ELF-1 (cell line): Measurements from ENCODE around the gene ACOX3.
"Not testable (repeated sequence)": the region's sequence is repeated elsewhere in the genome, so short reads cannot be mapped to it uniquely, and the experiment has no call there.

Experiments
- DNase-seq: peaks from one replicate; pipeline ENCODE4 v3.0.0-alpha.2; 2016; ENCODE audit warnings: low read depth, low spot score

The ACOX3 gene

DNA sequence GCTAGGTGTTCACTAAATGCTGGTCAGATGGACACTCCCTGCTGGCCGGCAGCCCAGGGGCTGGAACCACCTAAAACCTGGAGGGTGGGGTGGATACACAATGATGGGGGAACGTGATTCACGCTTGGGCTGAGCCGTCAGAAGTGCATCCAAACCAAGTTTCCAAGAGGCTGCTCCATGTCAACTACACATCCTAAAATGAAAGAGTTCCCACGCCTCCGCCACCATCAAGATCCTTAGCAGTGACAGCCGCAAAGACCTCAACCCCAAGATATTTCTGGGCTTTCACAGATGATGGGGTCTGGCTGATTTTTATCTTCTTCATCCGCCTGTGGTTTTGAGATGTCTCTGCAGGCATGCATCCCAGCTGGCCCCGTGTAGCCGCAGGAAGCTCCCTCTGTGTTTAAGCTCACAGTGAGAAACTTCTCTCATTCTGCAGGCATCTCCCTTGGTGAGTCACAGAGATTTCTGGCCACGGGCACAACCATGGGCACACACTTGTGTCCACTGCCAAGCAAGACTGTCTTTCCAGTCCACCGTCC is 86.5 kb downstream of the ACOX3 start:
- DNase-seq: no peak

DNA sequence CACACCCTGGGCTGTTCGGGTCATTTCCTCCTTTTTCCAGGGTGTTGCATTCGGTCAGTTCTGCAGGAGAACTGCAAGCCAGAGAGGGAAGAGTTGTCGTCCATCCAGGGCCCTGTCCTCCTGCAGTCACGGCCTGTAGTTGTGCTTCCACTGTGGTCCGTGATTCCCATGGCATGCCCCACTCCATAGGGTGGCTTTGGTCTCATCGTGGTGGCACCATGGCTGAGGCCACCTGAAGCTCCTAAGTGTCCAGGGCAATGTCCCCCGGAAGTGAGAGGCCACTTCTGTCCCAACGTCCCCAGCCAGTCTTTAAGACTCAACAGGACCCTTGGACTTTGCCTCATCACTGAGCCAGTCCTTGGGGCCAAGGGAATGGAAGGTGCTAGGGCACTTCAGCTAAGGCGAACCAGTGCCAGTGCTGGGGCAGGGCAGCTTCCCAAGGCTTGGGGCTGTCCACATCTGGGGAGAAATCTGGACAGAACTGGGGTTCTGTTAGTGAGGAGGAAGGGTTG is 87.3 kb downstream of the ACOX3 start:
- no peak for DNase-seq

DNA sequence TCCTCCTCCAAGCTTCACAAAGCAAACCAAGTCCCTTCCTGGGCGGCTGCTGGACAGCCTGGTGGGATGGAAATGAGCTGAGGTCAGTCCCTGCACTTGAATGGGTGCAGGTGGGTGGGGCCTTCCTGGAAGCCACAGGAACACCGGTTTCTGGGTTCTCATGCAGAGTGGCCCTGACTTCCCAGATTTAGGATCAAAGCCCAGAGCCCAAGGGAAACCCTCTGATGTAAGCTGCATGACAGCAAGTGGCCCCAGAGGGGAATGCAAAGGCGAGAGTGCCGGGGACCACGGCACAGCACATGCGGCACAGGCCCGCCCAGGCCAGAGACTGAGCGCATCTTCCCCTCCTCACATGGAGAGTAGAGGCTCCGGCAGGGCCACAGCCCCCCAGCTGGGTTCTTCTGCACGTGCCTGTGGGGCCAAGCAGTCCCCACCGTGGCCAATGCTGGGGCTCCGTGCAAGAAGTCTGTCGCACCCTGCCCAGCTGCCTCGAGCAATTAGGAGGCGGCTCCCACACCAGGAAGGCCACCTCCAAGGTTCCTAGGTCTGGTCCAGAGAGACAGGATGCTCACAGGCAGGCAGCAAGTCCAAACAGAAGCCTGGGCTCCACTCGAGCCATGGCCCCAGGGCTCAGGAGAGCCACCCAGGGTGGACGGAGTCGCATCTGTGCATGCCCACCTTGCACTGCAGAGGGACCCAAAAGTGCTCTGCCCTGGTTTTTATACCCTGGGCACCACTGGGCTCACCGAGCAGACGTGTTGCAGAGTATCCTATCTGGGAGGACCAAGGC is 88.0 kb downstream of the ACOX3 start:
- no peak for DNase-seq

DNA sequence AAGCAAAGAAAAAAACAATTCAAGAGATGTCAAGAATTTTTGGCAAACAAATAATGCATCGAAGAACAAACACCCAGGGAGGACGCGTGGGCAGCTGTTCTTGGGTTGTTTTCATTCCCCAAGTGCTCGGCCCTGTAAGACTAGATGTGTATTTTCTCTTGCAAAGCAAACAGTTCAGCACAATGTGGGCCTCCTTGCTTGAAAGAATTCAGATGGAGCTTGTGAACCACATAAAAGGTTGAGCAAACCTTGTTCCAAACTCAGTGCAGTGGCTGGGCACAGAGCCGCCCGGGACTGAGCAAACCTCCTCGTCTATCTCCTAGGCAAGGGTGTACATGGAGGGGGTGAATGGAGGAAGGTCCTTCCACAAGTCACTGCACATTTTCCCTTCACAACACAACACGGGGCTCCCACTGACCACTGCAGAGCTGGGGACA is 88.6 kb downstream of the ACOX3 start:
- DNase-seq: no peak

DNA sequence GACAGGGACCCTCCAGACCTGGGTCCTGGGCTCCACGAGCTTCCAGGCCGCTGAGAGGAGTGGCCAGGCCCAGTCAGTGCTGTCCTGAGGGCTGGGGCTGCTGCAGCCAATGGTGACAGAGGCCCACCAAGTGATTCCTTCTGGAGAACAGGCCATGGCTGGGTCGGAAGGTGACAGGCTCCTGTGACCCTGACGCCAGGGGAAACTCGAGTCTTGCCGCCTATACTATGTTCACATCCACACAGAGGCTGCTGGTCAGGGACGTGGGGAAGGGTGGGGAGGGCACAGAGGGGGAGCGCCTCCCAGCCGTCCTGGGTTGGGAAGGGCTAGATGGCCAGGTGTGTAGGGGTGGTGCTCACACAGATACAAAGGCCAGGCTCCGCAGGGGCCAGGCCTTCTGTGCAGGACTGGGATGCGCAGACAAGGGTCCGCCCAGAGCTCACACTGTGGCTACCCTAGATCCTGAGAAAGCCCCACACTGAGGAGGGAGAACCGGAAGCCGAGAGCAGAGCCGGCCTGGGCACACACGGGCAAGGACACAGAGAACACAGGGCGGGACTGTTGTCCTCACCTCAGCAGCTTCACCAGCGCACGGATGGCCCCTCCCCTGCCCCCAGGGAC is 89.6 kb downstream of the ACOX3 start:
- DNase-seq: no peak

DNA sequence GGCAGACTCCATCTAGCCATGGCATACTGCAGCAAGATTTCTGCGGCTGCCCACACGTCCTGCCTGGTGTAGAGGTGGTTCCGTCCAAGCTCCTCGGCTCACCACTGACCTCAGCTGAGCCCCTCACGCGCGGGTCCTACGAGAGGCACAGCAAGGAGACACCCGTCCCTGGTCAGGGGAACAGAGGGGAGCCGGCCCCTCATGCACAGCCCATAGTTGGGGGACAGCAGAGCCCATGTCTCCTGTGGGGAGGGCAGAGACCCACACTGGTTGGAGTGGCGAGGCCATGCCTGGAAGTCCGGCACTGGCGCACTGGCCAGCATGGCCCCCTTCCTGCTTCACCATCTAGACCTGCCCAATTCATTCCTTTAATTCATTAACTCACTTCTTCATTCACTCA is 90.2 kb downstream of the ACOX3 start:
- DNase-seq: no peak

DNA sequence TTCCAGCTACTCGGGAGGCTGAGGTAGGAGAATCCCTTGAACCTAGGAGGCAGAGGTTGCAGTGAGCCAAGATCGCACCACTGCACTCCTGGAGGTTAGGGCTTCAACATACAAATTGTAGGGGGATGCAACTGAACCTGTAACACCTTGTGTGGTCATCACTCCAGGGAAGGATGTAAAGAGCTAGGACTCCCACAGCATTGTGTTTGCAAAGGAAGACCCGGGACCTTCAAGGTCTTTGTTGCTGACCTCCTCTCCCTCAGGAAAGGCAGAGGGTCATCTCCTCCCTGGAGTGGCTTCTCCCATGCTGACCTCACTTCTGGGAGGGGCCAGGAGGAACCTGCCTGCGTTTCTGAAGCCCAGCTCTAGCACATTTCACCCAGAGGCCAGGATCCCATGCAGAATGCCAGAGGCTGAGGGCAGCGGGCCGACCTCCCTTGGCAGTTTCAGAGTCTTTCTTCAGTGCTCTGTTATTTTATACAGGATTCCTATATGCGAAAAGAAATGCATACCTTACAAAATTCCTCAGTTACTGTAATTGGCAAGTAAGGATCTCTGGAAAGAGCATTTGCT is 90.8 kb downstream of the ACOX3 start:
- no peak for DNase-seq

DNA sequence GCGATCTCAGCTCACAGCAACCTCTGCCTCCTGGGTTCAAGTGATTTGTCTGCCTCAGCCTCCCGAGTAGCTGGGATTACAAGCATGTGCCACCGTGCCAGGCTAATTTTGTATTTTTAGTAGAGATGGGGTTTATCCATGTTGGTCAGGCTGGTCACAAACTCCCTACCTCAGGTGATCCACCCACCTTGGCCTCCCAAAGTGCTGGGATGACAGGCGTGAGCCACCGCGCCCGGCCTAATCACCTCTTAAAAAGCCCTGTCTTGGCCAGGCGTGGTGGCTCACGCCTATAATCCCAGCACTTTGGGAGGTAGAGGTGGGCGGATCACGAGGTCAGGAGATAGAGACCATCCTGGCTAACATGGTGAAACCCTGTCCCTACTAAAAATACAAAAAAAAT is 91.3 kb downstream of the ACOX3 start:
- not testable (repeated sequence) for DNase-seq

DNA sequence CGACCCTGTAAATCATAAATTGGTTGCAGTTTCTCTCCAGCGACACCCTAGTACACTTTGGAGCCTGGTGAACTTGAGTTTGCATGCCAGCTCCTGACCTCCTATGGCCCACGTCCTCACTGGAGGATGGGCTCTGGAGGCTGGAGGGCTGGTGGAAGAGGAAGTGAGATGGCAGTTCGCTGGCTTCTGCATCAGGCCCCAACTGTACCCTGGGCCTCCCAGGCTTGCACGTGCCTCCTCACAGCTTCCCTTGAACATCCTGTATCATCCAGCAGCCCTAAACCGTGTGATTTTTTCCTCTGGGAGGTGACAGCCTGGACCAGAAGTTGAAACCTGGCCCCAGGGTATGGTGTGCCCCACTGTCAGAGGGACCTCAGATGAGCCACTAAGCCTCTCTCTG is 92.5 kb downstream of the ACOX3 start:
- DNase-seq: no peak

DNA sequence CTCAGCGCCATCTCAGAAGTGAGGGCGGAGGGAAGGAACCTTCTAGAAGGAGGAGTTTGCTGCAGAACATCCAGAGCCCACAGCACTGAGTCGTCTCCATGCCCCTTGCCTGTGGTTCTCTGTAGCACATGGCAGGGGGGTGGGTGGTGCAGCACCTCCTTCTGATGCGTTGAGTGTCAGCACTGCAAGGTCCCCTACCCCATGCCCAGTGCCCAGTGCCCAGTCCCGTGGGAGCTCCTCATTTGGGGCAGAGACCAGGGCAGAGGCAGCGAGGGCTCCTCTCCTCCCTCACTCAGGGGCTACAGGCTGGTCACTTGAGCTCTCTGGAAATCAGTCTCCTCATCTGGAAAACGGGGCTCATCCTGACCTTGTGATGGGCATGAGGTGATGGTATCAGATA is 92.9 kb downstream of the ACOX3 start:
- DNase-seq: no peak

DNA sequence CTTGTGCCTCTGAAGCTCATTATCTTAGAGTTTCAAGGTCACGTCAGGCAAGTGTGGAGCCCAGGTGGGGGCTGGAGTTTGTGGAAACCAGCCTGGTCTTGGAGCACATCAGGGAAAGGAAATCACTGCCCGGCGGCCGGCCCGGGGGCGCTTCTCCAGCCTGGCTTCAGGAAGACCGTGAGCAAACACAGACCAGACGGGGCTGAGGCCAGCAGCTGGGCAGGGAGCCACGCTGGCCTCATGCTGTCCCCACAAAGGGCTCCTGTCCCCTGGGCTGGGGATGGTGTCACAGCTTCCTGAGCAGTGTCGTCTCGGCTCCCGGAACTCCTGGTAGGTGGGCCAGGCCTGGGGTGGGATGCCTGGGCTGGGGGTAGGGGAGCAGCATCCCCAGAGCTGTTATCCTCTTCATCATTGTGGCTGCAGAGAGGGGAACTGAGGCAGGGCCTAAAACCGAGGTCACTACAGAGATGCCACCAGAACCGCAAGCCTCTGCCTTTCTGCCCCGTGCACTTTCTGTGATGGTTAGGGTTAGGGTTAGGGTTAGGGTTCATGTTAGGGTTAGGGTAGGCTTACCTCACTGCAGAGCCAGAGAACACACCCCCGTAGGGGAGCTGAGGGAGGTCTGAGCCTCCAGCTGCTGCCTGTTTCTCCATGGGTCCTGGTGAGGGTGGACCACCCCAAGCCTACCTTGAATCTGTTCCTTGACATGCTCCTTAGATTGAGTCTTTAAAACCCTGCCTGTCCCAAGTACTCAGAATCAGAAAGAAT is 93.5 kb downstream of the ACOX3 start:
- DNase-seq: no peak

DNA sequence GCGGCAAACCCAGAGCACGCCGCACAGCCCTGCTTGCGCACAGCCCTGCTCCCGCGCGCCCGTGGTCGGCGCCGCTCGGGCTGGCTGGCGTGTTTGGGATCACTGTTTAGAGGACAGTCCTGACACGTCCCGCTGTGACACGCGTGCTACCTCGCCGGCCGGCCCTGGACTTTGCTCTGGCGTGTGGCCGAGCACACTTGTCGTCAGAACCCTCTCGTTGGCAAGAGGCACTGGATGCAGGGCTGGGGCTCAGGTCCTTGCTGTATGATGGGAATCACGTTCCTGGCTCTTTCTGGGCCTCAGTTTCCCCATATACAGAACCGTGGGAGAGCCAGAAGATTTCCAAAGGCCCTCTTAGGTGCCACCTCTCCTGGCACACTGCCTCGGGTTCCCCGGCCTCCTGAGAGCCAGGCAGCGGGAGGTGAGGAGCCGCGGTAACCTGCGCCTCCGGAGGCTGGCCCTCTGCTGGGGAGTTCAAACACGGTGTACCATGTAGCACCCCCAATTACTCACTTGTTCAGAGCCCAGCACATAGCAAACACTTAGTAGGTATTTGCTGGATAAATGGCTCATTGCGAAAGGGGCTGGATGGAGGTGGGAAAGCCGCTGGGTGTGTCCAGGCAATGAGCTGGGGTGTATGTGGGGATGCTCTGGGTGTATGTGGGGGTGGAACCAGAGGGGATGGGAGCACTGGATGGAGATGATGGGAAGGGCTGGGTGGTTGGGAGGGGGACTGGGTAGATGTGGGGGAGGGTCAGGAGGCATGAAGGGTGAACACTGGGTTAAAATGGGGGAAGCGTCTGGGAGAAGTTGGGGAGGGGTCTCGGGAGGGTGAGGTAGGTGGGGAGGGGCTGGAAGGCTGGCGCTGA is 94.3 kb downstream of the ACOX3 start:
- DNase-seq: no peak

DNA sequence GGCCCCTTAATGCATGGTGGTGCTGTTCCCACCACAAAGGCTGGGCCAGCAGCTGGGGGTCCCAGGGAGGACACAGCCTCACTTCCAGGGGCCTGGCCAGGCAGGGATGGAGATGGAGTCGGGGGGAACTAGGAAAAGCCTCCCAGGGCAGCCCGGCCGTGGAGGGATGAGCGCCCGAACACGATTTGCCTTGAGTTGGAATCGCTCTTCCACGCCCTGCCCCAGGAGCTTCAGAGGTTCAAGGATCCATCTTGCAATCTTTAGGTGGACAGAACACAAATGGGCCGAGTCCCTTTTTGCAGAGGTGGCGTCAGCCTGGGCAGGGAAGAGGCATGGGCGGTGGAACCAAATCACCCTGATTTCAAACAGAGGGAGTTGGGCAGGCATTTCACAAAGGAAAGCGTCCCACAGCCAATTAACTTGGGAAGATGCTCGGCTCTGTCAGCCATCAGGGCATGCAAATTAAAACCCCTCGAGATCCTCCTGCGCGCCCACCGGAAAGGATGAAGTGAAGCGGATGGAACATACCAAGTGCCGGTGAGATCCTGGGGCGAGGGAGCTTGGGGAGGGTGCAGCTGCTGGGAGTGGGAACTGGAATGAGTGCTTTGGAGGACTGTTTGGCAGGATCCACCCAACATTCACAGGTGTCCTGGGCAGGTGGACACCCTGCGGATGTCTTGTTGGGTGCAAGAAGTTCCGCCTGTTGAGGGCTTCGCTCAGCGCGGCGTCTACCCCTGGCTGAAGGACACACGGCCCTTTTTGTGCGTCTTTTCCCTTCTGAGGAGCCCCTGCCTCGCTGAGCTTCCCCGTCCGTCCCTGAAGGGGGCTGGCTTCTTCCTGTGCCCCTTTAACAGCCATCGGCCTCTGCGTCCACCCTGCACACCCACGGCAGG is 95.2 kb downstream of the ACOX3 start:
- DNase-seq: no peak

DNA sequence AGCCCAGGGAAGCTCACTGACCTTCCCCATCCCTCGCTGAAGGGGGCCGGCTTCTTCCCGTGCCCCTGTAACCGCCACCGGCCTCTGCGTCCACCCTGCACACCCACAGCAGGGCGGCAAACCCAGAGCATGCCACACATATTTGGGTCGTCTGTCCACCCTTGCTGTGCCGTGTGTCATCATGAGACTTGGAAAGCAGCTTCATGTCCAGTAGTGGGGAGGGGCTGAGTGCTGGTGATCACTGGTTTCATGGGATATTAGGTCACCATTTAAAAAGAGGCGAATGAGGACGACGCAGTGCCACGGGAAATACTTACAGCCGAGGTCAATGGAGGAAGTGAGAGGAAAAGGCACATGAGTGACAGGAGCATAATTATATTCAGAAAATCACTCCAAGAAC is 96.1 kb downstream of the ACOX3 start:
- no peak for DNase-seq

DNA sequence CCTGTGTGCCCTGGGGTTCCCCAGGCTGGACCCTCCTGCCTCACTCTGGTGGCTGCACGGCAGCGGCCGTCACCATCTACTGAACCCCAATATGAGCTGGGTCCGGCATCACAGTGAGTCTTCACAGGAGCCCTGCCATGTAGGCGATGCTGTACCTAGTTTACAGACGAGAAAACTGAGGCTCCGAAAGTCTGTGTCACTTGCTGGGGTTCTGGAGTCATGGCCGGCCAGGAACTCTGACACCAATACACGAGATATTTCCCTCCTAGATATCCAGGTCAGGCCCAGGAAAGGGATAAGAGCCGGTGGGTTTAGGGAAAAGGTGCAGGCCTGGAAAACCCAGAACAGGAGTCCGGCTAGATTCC is 96.6 kb downstream of the ACOX3 start:
- no peak for DNase-seq

DNA sequence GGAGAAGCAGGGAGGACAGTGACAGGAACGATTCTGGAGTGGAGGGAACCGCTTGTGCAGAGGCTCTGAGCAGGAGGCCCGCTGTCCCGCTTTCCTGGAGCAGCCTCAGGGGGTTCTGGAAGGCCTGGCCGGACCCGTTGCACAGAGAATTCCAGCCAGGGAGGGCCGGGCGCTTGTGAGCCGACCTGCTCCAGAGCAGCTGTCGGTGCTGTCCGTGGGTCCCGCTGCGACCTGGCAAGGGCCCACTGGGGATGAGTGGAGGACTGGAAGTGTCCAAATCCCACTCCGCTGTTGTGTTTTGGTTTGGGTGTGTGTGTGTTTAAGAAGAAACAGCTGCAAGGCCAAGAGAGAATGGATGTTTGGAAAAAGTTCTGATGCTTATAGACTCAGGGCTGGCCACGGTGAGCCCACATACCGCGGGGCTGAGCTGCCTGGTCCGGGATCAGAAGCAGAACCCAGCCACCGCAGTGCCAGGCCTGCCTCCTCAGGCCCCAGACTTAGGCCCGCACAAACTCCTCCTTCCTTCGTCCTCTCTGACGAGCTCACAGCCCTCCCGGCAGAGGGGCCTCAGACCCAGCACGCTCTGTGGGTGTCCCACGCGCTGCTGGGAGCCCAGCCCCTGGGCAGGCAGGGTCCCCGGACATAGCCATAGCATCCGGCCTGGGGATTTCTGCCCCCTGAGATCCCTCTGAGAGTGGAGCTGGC is 97.1 kb downstream of the ACOX3 start:
- no peak for DNase-seq

DNA sequence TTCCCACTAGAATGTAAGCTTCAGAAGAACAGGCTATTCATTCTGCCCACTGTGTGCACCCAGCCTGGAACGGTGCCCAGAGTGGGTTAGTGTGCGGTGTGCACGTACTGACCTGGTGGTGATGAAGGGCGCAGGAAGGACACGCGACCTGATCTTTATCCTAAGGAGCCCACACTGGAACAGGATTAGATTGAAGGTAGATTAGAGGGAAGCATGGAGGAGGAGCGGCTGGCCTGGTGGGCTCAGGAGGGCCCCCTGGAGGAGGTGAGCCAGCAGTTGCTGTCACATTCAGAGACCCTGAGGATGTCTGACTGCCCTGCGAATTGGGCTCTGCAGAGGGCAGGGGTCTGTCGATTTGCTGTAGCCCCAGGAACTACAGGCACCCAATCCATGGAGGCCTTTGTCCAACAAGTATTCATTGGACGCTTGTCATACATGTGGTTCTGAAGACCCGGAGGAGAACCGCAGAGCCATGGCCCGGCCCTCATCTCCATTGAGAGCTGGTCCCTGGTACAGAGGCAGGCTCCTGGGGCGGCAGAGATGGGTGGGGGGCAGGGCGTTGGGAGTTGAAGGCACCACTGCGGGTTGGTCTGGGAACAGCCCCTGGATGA is 97.8 kb downstream of the ACOX3 start:
- peak; percentile 76 for DNase-seq

DNA sequence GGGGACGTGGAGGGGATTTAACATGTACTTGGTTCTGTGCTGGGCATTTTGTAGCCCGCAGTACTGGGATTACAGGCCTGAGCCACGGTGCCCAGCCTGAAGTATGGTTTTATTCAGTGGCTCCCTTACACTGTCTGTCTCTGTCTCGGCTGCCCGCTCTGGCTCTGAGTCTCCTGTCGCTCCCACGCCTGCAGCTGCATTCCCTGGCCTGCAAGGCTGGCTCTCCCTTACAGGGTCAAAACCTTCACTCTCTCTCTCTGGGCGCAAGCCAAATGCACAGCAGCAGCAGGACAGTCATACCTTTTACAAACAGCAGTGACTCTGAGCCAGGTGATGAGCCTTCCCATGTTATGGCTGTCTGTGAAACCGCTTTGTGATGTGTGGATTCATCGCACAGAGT is 98.8 kb downstream of the ACOX3 start:
- DNase-seq: no peak

DNA sequence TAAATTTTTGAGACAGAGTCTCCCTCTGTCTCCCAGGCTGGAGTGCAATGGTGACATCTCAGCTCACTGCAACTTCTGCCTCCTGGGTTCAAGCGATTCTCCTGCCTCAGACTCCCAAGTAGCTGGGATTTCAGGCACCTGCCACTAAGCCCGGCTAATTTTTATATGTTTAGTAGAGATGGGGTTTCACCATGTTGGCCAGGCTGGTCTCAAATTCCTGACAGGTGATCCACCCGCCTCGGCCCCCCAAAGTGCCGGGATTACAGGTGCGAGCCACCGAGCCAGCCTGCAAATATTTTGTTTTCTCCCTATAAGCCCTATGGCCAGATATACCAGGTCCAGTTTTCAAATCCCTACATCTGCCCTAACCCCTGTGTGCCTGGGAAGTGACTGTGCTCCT is 99.2 kb downstream of the ACOX3 start:
- DNase-seq: not testable (repeated sequence)
